HG02970 (cell line): ENCODE data around the gene MCUB.

Source experiments
- ATAC-seq: cut with Tn5 transposase; IDR thresholded peaks from one replicate; pipeline ENCODE4 v1.9.1; 2021; ENCODE audit warnings: mild to moderate bottlenecking, moderate library complexity, moderate number of reproducible peaks; ENCODE audit not compliant: unreplicated experiment, low FRiP score

Gene MCUB

DNA sequence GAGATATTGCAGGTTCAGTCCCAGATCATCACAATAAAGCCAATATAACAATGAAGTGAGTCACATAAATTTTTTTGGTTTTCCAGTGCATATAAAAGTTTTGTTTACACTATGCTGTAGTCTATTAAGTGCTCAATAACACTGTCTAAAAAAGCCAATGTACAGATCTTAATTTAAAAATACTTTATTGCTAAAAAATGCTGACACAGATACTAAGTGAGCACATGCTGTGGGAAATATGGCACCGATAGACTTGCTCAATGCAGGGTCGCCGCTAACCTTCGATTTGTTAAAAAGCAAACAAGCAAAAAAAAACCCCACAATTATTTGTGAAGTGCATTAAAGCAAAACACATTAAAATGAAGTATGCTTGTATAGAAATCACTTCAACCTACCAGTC is 159.6 kb downstream of the MCUB start:
- no peak for ATAC-seq

- no peak for ATAC-seq
Measured at GRCh38 chr4:109721033-109721432, 161.0 kb downstream of the MCUB start.

GRCh38 chr4:109722357-109722756 is 162.3 kb downstream of the MCUB start:
- ATAC-seq: no peak

DNA sequence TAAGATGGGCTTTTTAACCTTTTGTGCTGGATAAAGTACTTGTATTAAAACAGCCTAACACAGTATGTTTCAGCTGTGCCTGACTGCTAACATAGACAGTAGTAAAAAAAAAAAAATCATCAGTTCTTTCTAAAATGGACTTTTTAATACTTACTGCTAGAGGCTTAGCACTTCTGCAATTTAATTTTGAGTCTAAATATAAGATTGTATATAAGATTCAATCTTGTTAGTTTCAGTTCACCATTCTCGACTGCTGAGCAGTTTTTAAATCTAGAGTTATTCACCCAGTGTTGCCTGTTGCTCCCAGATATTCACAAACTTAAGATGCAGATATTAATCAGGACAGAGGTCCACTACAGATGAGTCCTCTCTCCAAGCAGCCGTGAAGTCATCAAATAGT is 163.1 kb downstream of the MCUB start:
- ATAC-seq: no peak

- ATAC-seq: no peak
Measured at GRCh38 chr4:109728385-109728784, 168.3 kb downstream of the MCUB start.

DNA sequence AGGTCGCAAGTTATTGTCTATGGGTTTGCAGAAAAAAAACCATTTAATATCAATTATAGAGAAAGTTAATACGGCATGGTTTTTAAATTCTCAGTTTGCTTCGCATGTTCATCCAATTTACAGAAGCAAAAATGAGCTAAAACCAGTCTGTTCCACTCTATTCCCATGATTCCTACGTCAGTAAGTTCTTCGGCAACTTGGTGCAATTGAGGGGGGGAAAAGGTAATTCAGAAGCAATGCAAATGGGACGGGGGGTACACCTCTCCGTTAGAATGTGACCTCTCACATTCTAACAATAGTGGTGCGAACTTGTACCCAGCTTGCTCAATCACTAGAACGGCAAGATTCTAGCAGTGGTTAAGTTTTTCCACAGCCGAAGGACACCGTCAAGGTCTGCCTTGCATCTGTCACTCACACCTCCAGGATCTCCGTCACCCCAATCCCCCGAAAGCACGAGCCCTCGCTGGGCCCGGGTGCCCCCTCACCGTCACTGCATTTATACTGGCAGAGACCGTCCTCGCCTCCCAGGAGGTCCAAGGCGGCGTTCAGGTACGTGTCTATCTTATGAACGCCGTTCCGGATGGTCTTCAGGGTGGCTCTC is 169.2 kb downstream of the MCUB start:
- ATAC-seq: no peak

DNA sequence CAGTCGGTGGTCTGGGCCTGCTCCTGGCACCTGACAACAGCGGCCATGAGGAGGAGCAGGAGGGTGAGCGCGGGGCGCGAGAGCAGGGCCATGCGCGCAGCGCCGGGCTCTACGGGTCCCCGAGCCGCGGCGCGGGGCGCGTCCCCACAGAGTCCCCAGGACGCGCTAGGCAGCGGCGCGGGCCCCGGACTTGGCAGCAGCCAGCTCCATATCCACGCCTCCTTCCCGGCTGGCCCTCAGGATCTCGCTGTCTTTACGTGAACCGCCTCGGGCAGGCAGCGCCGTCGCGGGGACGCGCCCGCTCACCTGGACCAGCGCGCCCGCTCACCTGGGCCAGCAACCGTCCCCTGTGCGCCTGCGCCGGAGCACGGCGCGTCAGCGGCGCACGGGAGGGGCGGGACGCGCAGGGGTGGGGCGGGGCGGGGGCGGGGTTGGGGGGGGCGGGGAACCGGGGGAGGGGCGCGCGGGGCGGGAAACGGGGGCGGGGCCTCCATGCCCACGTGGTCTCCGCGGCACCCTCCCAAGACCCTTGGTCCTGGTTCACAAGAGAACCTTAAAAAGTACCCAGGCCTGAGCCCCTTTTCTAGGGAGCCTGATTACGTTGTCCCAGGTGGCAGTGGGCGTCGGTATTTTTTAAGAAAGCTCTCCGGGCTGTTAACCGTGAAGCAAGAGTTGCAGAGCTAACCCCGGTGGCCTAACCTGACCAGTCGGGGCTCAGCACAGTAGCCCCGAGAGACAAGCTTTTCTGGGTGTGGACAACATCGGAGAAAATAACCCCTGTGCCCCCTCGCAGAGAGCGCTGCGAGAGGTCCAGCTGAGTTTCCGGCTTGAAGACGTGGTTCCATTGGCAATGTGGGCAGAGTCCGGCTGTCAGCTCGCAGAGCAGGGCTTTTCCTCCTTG is 169.9 kb downstream of the MCUB start, which contains the start of gene PLA2G12A:
Gene PLA2G12A (minus strand): TSS at position 353 of the 901 bp plus-strand sequence. CDS start 261 bp downstream, at position 92.
- ATAC-seq: peak; percentile 86

DNA sequence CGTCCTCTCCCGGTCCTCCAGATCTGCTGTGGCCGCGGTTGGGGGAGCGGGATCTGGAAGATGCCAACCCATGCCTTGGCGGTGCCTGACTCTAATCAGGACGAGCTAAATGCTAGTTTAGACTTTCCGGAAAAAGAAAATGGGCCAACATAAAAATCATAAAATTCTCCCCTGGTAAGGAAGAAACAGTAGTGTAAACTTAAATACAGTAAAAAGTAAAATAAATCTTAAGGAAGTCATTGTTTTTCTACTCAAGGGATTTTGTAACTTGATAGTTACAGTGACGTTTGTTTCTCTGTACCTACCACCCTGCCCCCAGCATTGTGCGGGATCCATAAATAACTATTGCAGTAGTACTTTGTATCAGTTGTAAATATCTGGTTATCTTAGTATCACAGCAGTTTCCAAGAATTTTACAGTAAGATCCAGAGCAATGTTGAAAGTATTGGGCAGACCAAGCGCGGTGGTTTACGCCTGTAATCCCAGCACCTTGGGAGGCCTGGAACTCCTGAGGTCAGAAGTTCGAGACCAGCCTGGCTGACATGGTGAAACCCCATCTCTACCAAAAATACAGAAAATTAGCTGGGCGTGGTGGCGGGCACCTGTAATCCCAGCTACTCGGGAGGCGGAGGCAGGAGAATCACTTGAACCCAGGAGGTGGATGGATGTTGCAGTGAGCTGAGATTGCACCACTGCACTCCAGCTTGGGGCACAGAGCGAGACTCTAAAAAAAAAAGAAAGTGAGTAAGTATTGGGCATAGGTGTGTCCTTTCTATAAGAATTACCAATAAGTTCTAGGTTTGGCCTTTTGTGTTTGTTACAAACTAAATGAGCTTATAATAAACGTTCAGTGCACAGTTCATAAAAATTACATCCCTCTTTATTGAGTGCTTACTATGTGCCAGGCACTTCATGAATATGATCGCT is 170.8 kb downstream of the MCUB start:
- no peak for ATAC-seq

DNA sequence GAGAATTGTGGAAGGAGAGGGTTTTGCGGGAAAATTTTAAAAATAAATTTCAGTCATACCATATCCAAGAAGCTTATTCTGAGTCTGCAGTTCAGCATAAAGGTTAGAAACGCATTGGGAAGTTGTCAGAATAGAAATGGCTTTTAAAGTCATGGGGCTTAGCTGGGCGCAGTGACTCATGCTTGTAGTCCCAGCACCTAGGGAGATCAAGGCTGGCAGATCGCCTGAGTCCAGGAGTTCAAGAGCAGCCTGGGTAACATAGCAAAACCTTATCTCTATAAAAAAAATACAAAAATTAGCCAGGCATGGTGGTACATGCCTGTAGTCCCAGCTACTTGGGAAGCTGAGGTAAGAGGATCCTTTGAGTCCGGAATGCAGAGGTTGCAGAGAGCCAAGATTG is 173.7 kb downstream of the MCUB start:
- ATAC-seq: no peak

DNA sequence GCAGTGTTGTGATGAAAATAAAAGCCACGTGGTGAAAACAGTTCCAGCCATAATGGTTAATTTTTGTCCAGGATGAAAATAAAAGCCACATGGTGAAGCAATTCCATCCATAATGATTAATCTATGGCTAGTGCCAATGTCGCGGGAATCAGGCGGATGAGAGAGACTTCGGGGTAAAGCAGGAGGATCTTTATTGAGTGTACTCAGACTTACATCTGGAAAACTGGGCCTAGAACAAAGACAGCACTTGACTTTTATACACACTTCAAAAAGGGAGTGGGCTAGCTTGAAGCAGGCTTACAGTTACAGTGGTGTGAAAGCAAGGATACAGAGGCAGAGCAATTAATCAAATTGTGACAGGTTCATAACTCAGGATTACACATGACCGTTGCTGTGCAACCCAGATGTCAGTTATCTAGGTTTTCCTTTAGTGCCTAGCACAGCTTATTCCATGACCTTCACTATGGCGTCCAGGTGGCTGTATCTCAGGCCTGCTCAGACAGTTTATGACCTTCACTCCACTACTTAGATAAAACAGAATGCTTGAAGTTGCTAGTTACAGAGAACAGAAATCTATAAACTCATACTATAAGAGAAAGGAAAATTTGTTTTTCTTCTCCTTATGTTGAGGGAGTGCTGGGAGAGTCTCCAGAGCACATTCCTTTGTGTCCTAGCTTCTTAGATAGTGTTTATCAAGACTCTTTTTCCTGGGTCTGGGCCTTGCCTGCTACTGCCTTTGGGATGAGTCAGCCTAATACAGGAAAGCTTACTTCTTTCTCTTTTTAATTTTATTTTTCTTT is 175.7 kb downstream of the MCUB start:
- ATAC-seq: no peak
